Endothelial cell of umbilical vein (primary cell): ENCODE measurements around the gene CIB1. TPM values are rescaled to one million over a fixed set of nuclear protein-coding genes. Genes with fewer than 3 reads are reported as not detected.

Source experiments
- BruUV-seq: library from RNA; stranded (reverse); fragments of 400-500 nt; replicated peaks from 2 replicates; lab custom pipeline; 2021; lab: Mats Ljungman, UMichigan
- CTCF ChIA-PET: fragments of 300-600, 350-600 bp; sonication (Branson Sonifier 250); formaldehyde crosslinking; loops from one replicate; lab custom pipeline; 2021; ENCODE audit warnings: antibody characterized with exemption, inconsistent platforms; lab: Charles Lee
- POLR2A ChIA-PET: fragments of 300-600, 350-600 bp; sonication (Branson Sonifier 250); formaldehyde crosslinking; loops from one replicate; lab custom pipeline; 2021; ENCODE audit warnings: antibody characterized with exemption, inconsistent platforms; lab: Charles Lee
- DNase-seq: peaks from one replicate; pipeline ENCODE4 v3.0.0-alpha.2; 2011; ENCODE audit warnings: low read depth, low spot score
- FAIRE-seq: peaks from 2 replicates; lab custom pipeline; 2011; peaks lifted over from hg19 to GRCh38; lab: Jason Lieb, UNC
- H2AFZ ChIP-seq: 2 replicates; pipeline ENCODE4 v1.6.0; 2012; ENCODE audit warnings: low read depth, low read length, control low read depth, inconsistent platforms
- H3K27ac ChIP-seq: 2 replicates; pipeline ENCODE4 v1.5.1; 2011; ENCODE audit warnings: low read depth, mild to moderate bottlenecking, control low read depth, low read length, moderate library complexity; ENCODE audit not compliant: insufficient read depth
- H3K27me3 ChIP-seq, 2 experiments: 2 replicates each; pipeline versions ENCODE4 v1.6.0 to v1.6.1; 2011; ENCODE audit warnings: low read length in 2 of 2, mixed read lengths in 1 of 2; ENCODE audit not compliant: control insufficient read depth in 2 of 2, insufficient read depth in 2 of 2
- H3K36me3 ChIP-seq, 2 experiments: 2 replicates in 1 of 2; 3 replicates in 1 of 2; pipeline ENCODE4 v1.5.1; 2011; ENCODE audit warnings: low read length in 2 of 2, mild to moderate bottlenecking in 1 of 2, moderate library complexity in 1 of 2; ENCODE audit not compliant: control insufficient read depth in 2 of 2, insufficient read depth in 2 of 2; ENCODE audit errors: extremely low read depth in 1 of 2
- H3K4me1 ChIP-seq: 3 replicates; pipeline ENCODE4 v1.5.1; 2011; ENCODE audit warnings: mild to moderate bottlenecking, low read length; ENCODE audit not compliant: control insufficient read depth, insufficient read depth; ENCODE audit errors: extremely low read depth
- H3K4me2 ChIP-seq: 2 replicates; pipeline ENCODE4 v1.6.1; 2011; ENCODE audit warnings: low read length, control low read depth, mixed read lengths; ENCODE audit not compliant: insufficient read depth
- H3K4me3 ChIP-seq, 3 experiments: fragments of 200-600 bp in 1 of 3; sonication (generic), shearing (Covaris generic) in 1 of 3; replicated peaks in 1 of 3; 2 replicates each; pipeline ENCODE4 v1.5.1; 2011 to 2016; ENCODE audit warnings: control low read depth in 3 of 3, low read length in 3 of 3, mild to moderate bottlenecking in 2 of 3, inconsistent platforms in 1 of 3, low read depth in 1 of 3, moderate library complexity in 1 of 3; ENCODE audit not compliant: insufficient read depth in 1 of 3
- H3K79me2 ChIP-seq: 2 replicates; pipeline ENCODE4 v1.6.0; 2012; ENCODE audit warnings: low read length, inconsistent platforms; ENCODE audit not compliant: control insufficient read depth, insufficient read depth
- H3K9ac ChIP-seq: replicated peaks from 2 replicates; pipeline ENCODE3; 2011; ENCODE audit warnings: low read length, control low read depth; ENCODE audit not compliant: insufficient read depth; ENCODE audit errors: extremely low read depth
- H3K9me1 ChIP-seq: replicated peaks from 3 replicates; pipeline ENCODE4 v1.6.0; 2011; ENCODE audit warnings: mild to moderate bottlenecking, low read length; ENCODE audit not compliant: control insufficient read depth, insufficient read depth; ENCODE audit errors: extremely low read depth
- H3K9me3 ChIP-seq: replicated peaks from 2 replicates; pipeline ENCODE4 v1.5.1; 2012; ENCODE audit warnings: low read length, inconsistent platforms; ENCODE audit not compliant: control insufficient read depth, insufficient read depth
- H4K20me1 ChIP-seq: replicated peaks from 2 replicates; pipeline ENCODE3; 2011; ENCODE audit warnings: mild to moderate bottlenecking, low read length; ENCODE audit not compliant: control insufficient read depth, insufficient read depth; ENCODE audit errors: extremely low read depth
- CTCF ChIP-seq, 2 donors: IDR thresholded peaks; 1 replicate in 1 of 2; 2 replicates in 1 of 2; pipeline ENCODE4 v1.5.1; 2011; ENCODE audit warnings: low read length in 2 of 2, mild to moderate bottlenecking in 2 of 2, moderate library complexity in 2 of 2, control low read depth in 1 of 2, inconsistent platforms in 1 of 2, low read depth in 1 of 2; ENCODE audit not compliant: insufficient read depth in 1 of 2; ENCODE audit errors: extremely low read depth in 1 of 2
- EZH2 ChIP-seq: IDR thresholded peaks from 2 replicates; pipeline ENCODE4 v1.6.1; 2012; ENCODE audit warnings: borderline replicate concordance, low read depth, mild to moderate bottlenecking, moderate library complexity, low read length, inconsistent platforms; ENCODE audit not compliant: severe bottlenecking
- FOS ChIP-seq: IDR thresholded peaks from 2 replicates; pipeline ENCODE4 v1.6.1; 2011; ENCODE audit warnings: mild to moderate bottlenecking, low read length, moderate library complexity, borderline replicate concordance; ENCODE audit not compliant: insufficient read depth
- GATA2 ChIP-seq: IDR thresholded peaks from 2 replicates; pipeline ENCODE4 v1.7.0; 2011; ENCODE audit warnings: low read depth, mild to moderate bottlenecking, moderate library complexity, mixed read lengths, low read length; ENCODE audit not compliant: insufficient read length, insufficient read depth
- JUN ChIP-seq: IDR thresholded peaks from 2 replicates; pipeline ENCODE4 v1.6.1; 2011; ENCODE audit warnings: borderline replicate concordance, low read depth; ENCODE audit not compliant: insufficient read length, insufficient read depth
- POLR2A ChIP-seq: IDR thresholded peaks from 2 replicates; pipeline ENCODE4 v1.6.1; 2012; ENCODE audit warnings: low read depth, mild to moderate bottlenecking, control low read depth, low read length
- dilution Hi-C: fragments of 300-500 bp; cut with MboI; formaldehyde crosslinking; loops from one replicate; pipeline ENCODE4 v1.15.0; 2019; ENCODE audit warnings: low sequenced_read_pairs; ENCODE audit not compliant: extremely low pct_ligation_motif_present
- intact Hi-C: fragments of 100-400 bp; cut with micrococcal nuclease; formaldehyde crosslinking; loops from one replicate; pipeline ENCODE4 v1.10.0; 2022
- polyA plus RNA-seq, 4 experiments: library from polyadenylated mRNA; depleted of rRNA in 3 of 4; stranded (reverse) in 3 of 4; unstranded in 1 of 4; fragments of >200 nt; gene quantifications; 2 replicates each; pipeline versions ENCODE4 v1.2.1 to v1.2.3, GENCODE V29; 2011 to 2012; ENCODE audit warnings: missing spikeins in 1 of 4
- total RNA-seq: library from RNA; stranded (reverse); gene quantifications from 2 replicates; pipeline ENCODE4 v1.2.3, GENCODE V29; 2021

The CIB1 gene
- total and polyA plus RNA-seq, 2 donors (not counting 3 experiments of a cell fraction or from before 2014, with no cell fraction given): 58.3 to 105 TPM

GRCh38 chr15:90232941-90233386 is 777 bp downstream of the CIB1 start:
- Histone ChIP-seq H3K27me3 (no peaks in the 10 kb centered on the region), H3K4me3 (peak overlapping the region; percentile 77 to 93 (median 82)), H4K20me1 (no peaks in the 10 kb centered on the region), H3K4me2 (peak overlapping the region; percentile 92), H3K27ac (peak overlapping the region; percentile 69), H2AFZ (peak overlapping the region; percentile 66), H3K9me3 (no peaks in the 10 kb centered on the region), H3K79me2 (peaks cover 11% of the 10 kb centered on the region), H3K36me3 (peaks cover 3 to 17% of the 10 kb centered on the region in 2 experiments), H3K9me1 (no peaks in the 10 kb centered on the region), H3K9ac (peak overlapping the region; percentile 92), H3K4me1 (peaks cover 18% of the 10 kb centered on the region)
- BruUV-seq: no TSS peak
- peak; percentile 52 for DNase-seq
- dilution Hi-C loops: no loop called here
- peak; percentile 76 for FAIRE-seq
- intact Hi-C loops: loop anchor here (1.0 to 5.0 kb wide), 2 partner anchors 32 to 131 kb away; partner anchors contain the start of genes IDH2 and SEMA4B
- TF ChIP-seq JUN (no peak), GATA2 (no peak), CTCF (IDR thresholded peaks at IDR 0.05; ENCODE audit: extremely low read depth in 1 of 2, insufficient read depth in 1 of 2, low read depth in 1 of 2, low read length in 2 of 2) (peak in 1 of 2 donors; percentile 34), POLR2A (no peak), FOS (no peak), EZH2 (no peak)
- CTCF ChIA-PET: interaction anchor here (0.9 to 5.2 kb wide), 13 partner anchors 12 to 89 kb away, joined by 3 to 47 read pairs (median 5); partner anchors contain the start of genes NGRN and TTLL13
- POLR2A ChIA-PET: interaction anchor here (1.1 to 1.5 kb wide), 2 partner anchors 31 to 33 kb away, joined by 5 to 6 read pairs; partner anchors contain the start of genes NGRN and SEMA4B
